CD4-positive, alpha-beta T cell treated with Interleukin-1 beta for 1 hour (primary cell): ENCODE data around the gene USP32.

ENCODE experiments used
- DNase-seq, 2 donors: peaks; one replicate each; pipeline ENCODE4 v3.0.0-alpha.2; 2020 to 2022

Gene USP32

GRCh38 chr17:60169921-60170817, 221.8 kb downstream of the USP32 start:
- peak; percentile 26 to 42 for DNase-seq

- no peak for DNase-seq
Observed at GRCh38 chr17:60168654-60169053, 223.3 kb downstream of the USP32 start.

- no peak for DNase-seq
Observed at GRCh38 chr17:60167065-60167741, 224.7 kb downstream of the USP32 start.

- no peak for DNase-seq
Observed at GRCh38 chr17:60165971-60166370, 226.0 kb downstream of the USP32 start.

GRCh38 chr17:60165223-60165622, 226.7 kb downstream of the USP32 start:
- DNase-seq = no peak

GRCh38 chr17:60164697-60165096, 227.2 kb downstream of the USP32 start:
- DNase-seq = no peak

- DNase-seq = no peak
Observed at GRCh38 chr17:60164164-60164563, 227.8 kb downstream of the USP32 start.

GRCh38 chr17:60163108-60163784, 228.7 kb downstream of the USP32 start:
- DNase-seq = no peak

- peak in 1 of 2 donors; percentile 34 for DNase-seq
Observed at GRCh38 chr17:60161598-60162330, 230.2 kb downstream of the USP32 start.

- DNase-seq = no peak
Observed at GRCh38 chr17:60160829-60161501, 231.0 kb downstream of the USP32 start.

- no peak for DNase-seq
Observed at GRCh38 chr17:60159479-60159866, 232.5 kb downstream of the USP32 start.

GRCh38 chr17:60158751-60159478, 233.0 kb downstream of the USP32 start:
- DNase-seq = no peak

- no peak for DNase-seq
Observed at GRCh38 chr17:60157487-60158040, 234.4 kb downstream of the USP32 start.

- no peak for DNase-seq
Observed at GRCh38 chr17:60156746-60157145, 235.2 kb downstream of the USP32 start.

GRCh38 chr17:60155815-60156214, 236.1 kb downstream of the USP32 start:
- no peak for DNase-seq

- DNase-seq = no peak
Observed at GRCh38 chr17:60155427-60155814, 236.5 kb downstream of the USP32 start.

GRCh38 chr17:60154616-60155426, 237.1 kb downstream of the USP32 start:
- DNase-seq = no peak

GRCh38 chr17:60153606-60154390, 238.1 kb downstream of the USP32 start:
- no peak for DNase-seq

- DNase-seq = no peak
Observed at GRCh38 chr17:60151355-60151754, 240.6 kb downstream of the USP32 start.
